Peyer's patch (tissue), 4 donors: ENCODE measurements around the gene TBL1XR1.

Source experiments
- POLR2A ChIP-seq, 2 donors: fragments of 450-650 bp; IDR thresholded peaks; one replicate each; pipeline ENCODE4 v1.5.1; 2017; ENCODE audit warnings: antibody characterized with exemption in 2 of 2, mild to moderate bottlenecking in 2 of 2, moderate library complexity in 2 of 2
- TF ChIP-seq, protein P1 (sequence below), 6 experiments: fragments of 450-650 bp in 4 of 6; fragments of 200-600 bp in 2 of 6; sonication (generic) in 1 of 6; IDR thresholded peaks; one replicate each; pipeline ENCODE4 v1.5.1; 2017 to 2019; ENCODE audit warnings: antibody characterized with exemption in 6 of 6, mild to moderate bottlenecking in 3 of 6, moderate library complexity in 1 of 6

DNA sequence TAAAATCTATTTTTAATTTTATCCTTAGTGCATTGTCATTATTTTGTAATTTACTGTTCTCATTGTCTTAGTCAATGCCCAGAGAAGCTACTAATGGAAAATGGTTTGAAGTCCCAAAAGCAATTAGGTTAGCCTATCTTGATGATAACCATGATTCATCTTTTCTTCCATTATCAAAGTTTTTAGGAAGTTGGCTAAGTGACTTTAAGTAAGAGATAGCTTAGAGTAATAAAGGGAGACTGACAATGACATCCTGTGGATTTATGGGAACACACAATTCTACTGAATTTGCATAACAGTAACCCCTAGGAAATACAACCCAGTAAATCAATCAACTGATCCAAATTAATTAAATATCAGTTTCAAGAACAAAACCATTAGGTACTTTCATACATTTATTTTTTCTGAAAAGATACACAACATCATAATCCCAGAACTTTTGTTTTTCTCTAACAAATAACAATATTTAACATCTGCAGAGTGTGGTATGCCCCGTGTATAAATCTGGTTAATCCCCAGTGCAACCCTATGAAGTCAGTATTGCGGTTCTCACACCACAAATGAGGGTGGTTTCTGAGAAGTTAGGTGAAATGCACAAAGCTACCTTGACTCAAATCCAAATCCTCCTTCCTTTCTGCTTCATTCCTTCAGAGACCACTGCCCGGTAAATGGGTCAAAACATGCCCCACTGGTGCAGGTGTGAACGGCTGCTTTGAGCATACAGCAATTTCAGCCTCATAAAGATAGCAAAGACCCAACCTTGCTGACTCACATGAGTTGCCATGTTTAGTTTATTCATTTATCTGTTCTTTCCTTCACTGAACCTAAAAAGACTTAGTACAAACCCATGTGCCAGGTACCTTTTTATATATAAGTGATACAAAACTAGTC lies 202.1 kb downstream of the TBL1XR1 start:
- TF ChIP-seq, protein P1, sequence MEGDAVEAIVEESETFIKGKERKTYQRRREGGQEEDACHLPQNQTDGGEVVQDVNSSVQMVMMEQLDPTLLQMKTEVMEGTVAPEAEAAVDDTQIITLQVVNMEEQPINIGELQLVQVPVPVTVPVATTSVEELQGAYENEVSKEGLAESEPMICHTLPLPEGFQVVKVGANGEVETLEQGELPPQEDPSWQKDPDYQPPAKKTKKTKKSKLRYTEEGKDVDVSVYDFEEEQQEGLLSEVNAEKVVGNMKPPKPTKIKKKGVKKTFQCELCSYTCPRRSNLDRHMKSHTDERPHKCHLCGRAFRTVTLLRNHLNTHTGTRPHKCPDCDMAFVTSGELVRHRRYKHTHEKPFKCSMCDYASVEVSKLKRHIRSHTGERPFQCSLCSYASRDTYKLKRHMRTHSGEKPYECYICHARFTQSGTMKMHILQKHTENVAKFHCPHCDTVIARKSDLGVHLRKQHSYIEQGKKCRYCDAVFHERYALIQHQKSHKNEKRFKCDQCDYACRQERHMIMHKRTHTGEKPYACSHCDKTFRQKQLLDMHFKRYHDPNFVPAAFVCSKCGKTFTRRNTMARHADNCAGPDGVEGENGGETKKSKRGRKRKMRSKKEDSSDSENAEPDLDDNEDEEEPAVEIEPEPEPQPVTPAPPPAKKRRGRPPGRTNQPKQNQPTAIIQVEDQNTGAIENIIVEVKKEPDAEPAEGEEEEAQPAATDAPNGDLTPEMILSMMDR (IDR thresholded peaks at IDR 0.05): no peak
- no peak for TF ChIP-seq POLR2A (IDR thresholded peaks at IDR 0.05)
